Karpas-422 (cell line): Measurements from ENCODE around the gene COL11A1. TPM values are rescaled to one million over a fixed set of nuclear protein-coding genes. Genes with fewer than 3 reads are reported as not detected.

Experiments
- DNase-seq: peaks from one replicate; pipeline ENCODE4 v3.0.0-alpha.2; 2015
- H2AFZ ChIP-seq: fragments of 200-600 bp; sonication (generic); 2 replicates; pipeline ENCODE4 v1.6.1; 2014; ENCODE audit warnings: antibody characterized with exemption, low read length, mixed read lengths
- H3K27ac ChIP-seq: fragments of 200-600 bp; sonication (generic); 2 replicates; pipeline ENCODE4 v1.5.1; 2014; ENCODE audit warnings: mild to moderate bottlenecking, low read length, moderate library complexity
- H3K27me3 ChIP-seq: fragments of 200-600 bp; sonication (generic); 2 replicates; pipeline ENCODE4 v1.6.1; 2014; ENCODE audit warnings: low read length, mixed read lengths
- H3K36me3 ChIP-seq: fragments of 200-600 bp; sonication (generic); 2 replicates; pipeline ENCODE4 v1.6.1; 2014; ENCODE audit warnings: low read length, mixed read lengths; ENCODE audit not compliant: insufficient read depth
- H3K4me1 ChIP-seq: fragments of 200-600 bp; sonication (generic); 2 replicates; pipeline ENCODE4 v1.6.1; 2014; ENCODE audit warnings: mild to moderate bottlenecking, low read length, mixed read lengths
- H3K4me2 ChIP-seq: fragments of 200-600 bp; sonication (generic); 2 replicates; pipeline ENCODE4 v1.6.1; 2014; ENCODE audit warnings: low read length, low read depth, mild to moderate bottlenecking; ENCODE audit not compliant: poor library complexity, severe bottlenecking
- H3K4me3 ChIP-seq: fragments of 200-600 bp; sonication (generic); 2 replicates; pipeline ENCODE4 v1.5.1; 2014; ENCODE audit warnings: mild to moderate bottlenecking, antibody characterized with exemption, low read length, mixed read lengths
- H3K79me2 ChIP-seq: fragments of 200-600 bp; sonication (generic); 2 replicates; pipeline ENCODE4 v1.6.1; 2014; ENCODE audit warnings: mild to moderate bottlenecking, low read length, mixed read lengths
- H3K9ac ChIP-seq: fragments of 200-600 bp; sonication (generic); 2 replicates; pipeline ENCODE4 v1.6.0; 2014; ENCODE audit warnings: low read length
- H3K9me2 ChIP-seq: fragments of 200-600 bp; sonication (generic), shearing (Covaris generic); replicated peaks from 2 replicates; pipeline ENCODE4 v1.6.0; 2014; ENCODE audit warnings: mild to moderate bottlenecking, low read length, moderate library complexity; ENCODE audit not compliant: insufficient read depth
- H3K9me3 ChIP-seq: fragments of 300-700, 200-600 bp; sonication (generic); 2 replicates; pipeline ENCODE4 v1.6.1; 2014; ENCODE audit warnings: low read length, mixed read lengths
- H4K20me1 ChIP-seq: fragments of 200-600 bp; sonication (generic); 2 replicates; pipeline ENCODE4 v1.6.1; 2014; ENCODE audit warnings: mild to moderate bottlenecking, antibody characterized with exemption, low read length, low read depth; ENCODE audit not compliant: insufficient read depth
- total RNA-seq: library from RNA; depleted of rRNA; stranded (reverse); fragments of >200 nt; shearing (Covaris generic); gene quantifications from 2 replicates; pipeline ENCODE4 v1.2.3, GENCODE V29; 2014; ENCODE audit warnings: low replicate concordance

COL11A1 gene
- total RNA-seq, 1 experiment from 2014 or later = not detected

- no peak overlapping the region for H3K4me2 ChIP-seq
Measured at GRCh38 chr1:103107741-103108375, 464 bp downstream of the COL11A1 start.

DNA sequence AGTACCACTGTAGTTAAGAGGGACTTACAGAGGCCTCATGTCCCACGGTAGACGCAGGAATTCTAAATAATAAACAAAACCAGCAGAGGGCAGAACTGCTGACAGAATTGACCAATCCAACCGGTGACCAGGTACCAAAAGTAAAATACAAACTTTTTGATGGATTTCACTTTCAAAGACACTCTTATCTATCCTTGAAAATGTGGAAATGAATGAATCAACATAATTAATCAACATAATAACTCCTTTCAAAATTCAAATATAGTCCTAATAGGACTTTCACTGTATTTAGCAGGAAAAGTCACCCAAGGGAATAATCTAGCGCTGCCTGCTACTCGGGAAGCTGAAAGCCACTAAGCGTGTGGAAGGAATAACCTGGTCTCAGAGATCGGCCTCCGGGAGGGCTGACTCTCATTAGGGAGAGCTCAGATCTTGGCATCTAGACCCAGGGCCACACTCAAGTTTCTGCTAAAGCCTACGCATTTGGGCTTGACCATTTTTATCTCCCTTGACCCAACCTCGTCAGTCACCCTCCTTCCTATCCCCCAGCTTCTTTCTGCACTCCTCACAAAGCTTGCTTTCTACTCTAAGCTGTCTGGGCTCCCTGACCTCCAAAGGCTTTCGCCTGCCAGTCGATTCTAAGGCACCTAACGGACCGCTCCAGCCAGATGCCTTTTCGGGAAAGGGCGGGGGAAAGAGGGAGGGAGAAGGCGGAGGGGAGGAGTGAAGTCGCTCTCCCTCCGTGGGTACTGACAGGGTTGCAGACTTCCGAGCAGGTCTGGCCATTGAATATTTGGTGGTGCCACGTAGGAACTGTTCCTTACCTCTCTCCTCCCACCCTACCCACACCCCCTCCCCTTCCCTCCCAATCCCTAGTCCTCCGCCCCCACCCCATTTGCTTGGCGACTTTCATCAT lies 1.6 kb downstream of the COL11A1 start:
- Histone ChIP-seq H3K9me2 (no peaks in the 10 kb centered on the region), H3K9me3 (no peaks in the 10 kb centered on the region), H2AFZ (no peak overlapping the region), H3K4me3 (no peak overlapping the region), H3K79me2 (no peaks in the 10 kb centered on the region), H4K20me1 (no peaks in the 10 kb centered on the region), H3K27ac (no peak overlapping the region), H3K4me2 (no peak overlapping the region), H3K27me3 (no peaks in the 10 kb centered on the region), H3K9ac (no peak overlapping the region), H3K36me3 (no peaks in the 10 kb centered on the region), H3K4me1 (no peaks in the 10 kb centered on the region)
- DNase-seq = peak; percentile 57

More at GRCh38 chr1:103107741-103108375, 464 bp downstream of the COL11A1 start:
- H2AFZ ChIP-seq = no peak overlapping the region
- no peaks in the 10 kb centered on the region for H3K9me2 ChIP-seq
- H3K79me2 ChIP-seq = no peaks in the 10 kb centered on the region
- H3K9me3 ChIP-seq = no peaks in the 10 kb centered on the region
- H3K9ac ChIP-seq = no peak overlapping the region
- DNase-seq = no peak
- no peak overlapping the region for H3K27ac ChIP-seq
- no peaks in the 10 kb centered on the region for H3K36me3 ChIP-seq
- no peaks in the 10 kb centered on the region for H3K4me1 ChIP-seq
- no peak overlapping the region for H3K4me3 ChIP-seq
- H4K20me1 ChIP-seq = no peaks in the 10 kb centered on the region
- no peaks in the 10 kb centered on the region for H3K27me3 ChIP-seq

GRCh38 chr1:103101399-103101798 lies 6.9 kb downstream of the COL11A1 start:
- no peaks in the 10 kb centered on the region for H3K36me3 ChIP-seq
- H3K4me3 ChIP-seq = no peak overlapping the region
- no peak overlapping the region for H3K4me2 ChIP-seq
- no peaks in the 10 kb centered on the region for H4K20me1 ChIP-seq
- no peaks in the 10 kb centered on the region for H3K4me1 ChIP-seq
- no peaks in the 10 kb centered on the region for H3K27me3 ChIP-seq
- no peak overlapping the region for H3K27ac ChIP-seq
- no peaks in the 10 kb centered on the region for H3K9me2 ChIP-seq
- peaks cover 5% of the 10 kb centered on the region; the same call in 1 of the 2 replicates for H3K9me3 ChIP-seq
- H2AFZ ChIP-seq = no peak overlapping the region
- no peak for DNase-seq
- H3K79me2 ChIP-seq = no peaks in the 10 kb centered on the region
- H3K9ac ChIP-seq = no peak overlapping the region

GRCh38 chr1:103089221-103089620 lies 19.1 kb downstream of the COL11A1 start:
- H3K9me2 ChIP-seq = no peaks in the 10 kb centered on the region

DNA sequence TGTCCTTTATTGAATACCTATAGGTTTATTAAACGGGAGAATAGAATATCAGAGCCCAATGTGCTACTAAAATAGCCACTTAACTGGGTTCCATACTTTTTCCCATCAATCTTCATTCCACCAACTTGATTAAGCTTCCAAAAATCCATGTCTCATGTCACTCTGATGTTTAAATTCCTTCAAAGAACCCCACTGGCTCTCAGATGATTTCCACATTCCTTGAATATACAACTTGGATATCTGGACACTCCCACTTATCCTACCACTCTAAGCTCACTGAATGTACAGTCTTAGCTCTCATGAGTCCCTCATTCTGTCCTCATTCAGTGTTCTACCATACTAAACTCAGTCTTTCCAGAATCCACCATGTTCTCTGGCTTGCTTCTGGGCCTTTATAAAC lies 21.1 kb downstream of the COL11A1 start:
- no peaks in the 10 kb centered on the region for H4K20me1 ChIP-seq
- no peak overlapping the region for H3K4me2 ChIP-seq
- no peaks in the 10 kb centered on the region for H3K36me3 ChIP-seq
- H3K27me3 ChIP-seq = no peaks in the 10 kb centered on the region
- no peaks in the 10 kb centered on the region for H3K9me2 ChIP-seq
- H3K4me1 ChIP-seq = no peaks in the 10 kb centered on the region
- H2AFZ ChIP-seq = no peak overlapping the region
- H3K4me3 ChIP-seq = no peak overlapping the region
- H3K9me3 ChIP-seq = peaks cover 4% of the 10 kb centered on the region; the same call in 1 of the 2 replicates
- no peaks in the 10 kb centered on the region for H3K79me2 ChIP-seq
- H3K27ac ChIP-seq = no peak overlapping the region
- no peak for DNase-seq
- H3K9ac ChIP-seq = no peak overlapping the region

More at GRCh38 chr1:103089221-103089620, 19.1 kb downstream of the COL11A1 start:
- Histone ChIP-seq H3K9ac (no peak overlapping the region), H3K4me2 (no peak overlapping the region), H3K9me3 (peaks cover 4% of the 10 kb centered on the region; the same call in 1 of the 2 replicates), H3K27me3 (no peaks in the 10 kb centered on the region), H4K20me1 (no peaks in the 10 kb centered on the region), H3K4me1 (no peaks in the 10 kb centered on the region), H3K79me2 (no peaks in the 10 kb centered on the region), H3K4me3 (no peak overlapping the region), H3K27ac (no peak overlapping the region), H3K36me3 (no peaks in the 10 kb centered on the region), H2AFZ (no peak overlapping the region)
- no peak for DNase-seq

DNA sequence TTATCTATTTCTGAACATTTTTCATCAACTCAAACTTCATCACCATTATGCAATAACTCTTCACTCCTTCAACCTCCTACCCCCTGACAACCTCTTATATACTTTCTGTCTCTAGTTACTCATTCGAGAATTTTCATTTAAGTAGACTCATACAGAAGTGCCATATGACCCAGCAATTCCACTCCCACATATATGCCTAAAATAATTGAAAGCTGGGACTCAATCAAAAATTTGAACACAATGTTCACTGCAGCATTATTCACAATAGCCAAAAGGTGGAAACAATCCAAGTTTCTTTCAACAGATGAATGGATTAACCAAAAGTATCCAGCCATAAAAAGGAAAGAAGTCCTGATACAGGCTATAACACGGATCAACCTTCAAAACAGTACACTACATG lies 24.1 kb downstream of the COL11A1 start:
- H3K36me3 ChIP-seq = no peaks in the 10 kb centered on the region
- H4K20me1 ChIP-seq = no peaks in the 10 kb centered on the region
- H3K27ac ChIP-seq = no peak overlapping the region
- H3K4me2 ChIP-seq = no peak overlapping the region
- H3K4me1 ChIP-seq = no peaks in the 10 kb centered on the region
- peaks cover 4% of the 10 kb centered on the region; the same call in 1 of the 2 replicates for H3K9me3 ChIP-seq
- no peaks in the 10 kb centered on the region for H3K27me3 ChIP-seq
- H3K9me2 ChIP-seq = no peaks in the 10 kb centered on the region
- no peak overlapping the region for H3K4me3 ChIP-seq
- no peak overlapping the region for H2AFZ ChIP-seq
- no peak for DNase-seq
- no peak overlapping the region for H3K9ac ChIP-seq
- H3K79me2 ChIP-seq = no peaks in the 10 kb centered on the region

GRCh38 chr1:103075316-103076000 lies 32.9 kb downstream of the COL11A1 start:
- DNase-seq = no peak
- Histone ChIP-seq H3K27me3 (no peaks in the 10 kb centered on the region), H3K4me3 (no peak overlapping the region), H3K4me2 (no peak overlapping the region), H3K36me3 (no peaks in the 10 kb centered on the region), H3K9me2 (no peaks in the 10 kb centered on the region), H3K27ac (no peak overlapping the region), H3K79me2 (no peaks in the 10 kb centered on the region), H3K4me1 (no peaks in the 10 kb centered on the region), H3K9ac (no peak overlapping the region), H4K20me1 (no peaks in the 10 kb centered on the region), H3K9me3 (no peaks in the 10 kb centered on the region), H2AFZ (no peak overlapping the region)

DNA sequence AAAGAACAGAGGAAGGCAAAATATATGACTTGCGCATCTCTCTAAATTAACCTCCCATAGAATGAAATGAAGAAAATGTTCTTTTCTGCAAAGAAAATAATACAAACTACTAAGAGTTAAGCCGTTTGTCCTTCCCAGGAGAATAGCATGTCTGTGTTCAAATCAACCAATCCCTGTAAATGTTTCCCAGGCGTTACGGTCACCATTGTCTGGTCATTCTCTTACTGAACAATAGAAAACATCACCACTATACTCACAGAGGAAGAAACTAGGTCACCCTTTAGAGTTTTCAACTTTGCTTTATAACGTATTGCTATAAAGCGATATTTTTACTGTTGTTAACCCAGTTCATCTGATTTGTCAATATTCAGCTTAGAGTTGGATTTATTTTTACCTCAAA lies 34.1 kb downstream of the COL11A1 start:
- no peak overlapping the region for H2AFZ ChIP-seq
- no peak for DNase-seq
- H3K4me3 ChIP-seq = no peak overlapping the region
- H3K9me2 ChIP-seq = no peaks in the 10 kb centered on the region
- no peaks in the 10 kb centered on the region for H3K27me3 ChIP-seq
- no peak overlapping the region for H3K9ac ChIP-seq
- H3K4me2 ChIP-seq = no peak overlapping the region
- no peaks in the 10 kb centered on the region for H3K9me3 ChIP-seq
- no peaks in the 10 kb centered on the region for H3K36me3 ChIP-seq
- H3K27ac ChIP-seq = no peak overlapping the region
- H3K79me2 ChIP-seq = no peaks in the 10 kb centered on the region
- no peaks in the 10 kb centered on the region for H3K4me1 ChIP-seq
- H4K20me1 ChIP-seq = no peaks in the 10 kb centered on the region
